Naive thymus-derived CD8-positive, alpha-beta T cell (primary cell): ENCODE data around the gene MRM2. TPM values are rescaled to one million over a fixed set of nuclear protein-coding genes. Genes with fewer than 3 reads are reported as not detected.

Experiments
- ATAC-seq, 2 donors: fragments of 150-1000 bp; cut with Tn5 transposase in 1 of 2; sonication (Bioruptor Pico), chemical (Tn5 transposase) in 1 of 2; 1 replicate in 1 of 2; 2 replicates in 1 of 2; pipeline ENCODE4 v1.10.0; 2021; ENCODE audit warnings: mild to moderate bottlenecking in 2 of 2, moderate library complexity in 2 of 2
- POLR2A ChIA-PET: fragments of 350-600 bp; sonication (Branson Sonifier 250); formaldehyde crosslinking; loops from one replicate; lab custom pipeline; 2021; ENCODE audit warnings: antibody characterized with exemption; lab: Charles Lee
- DNase-seq, 10 donors: peaks; one replicate each; pipeline versions ENCODE4 v3.0.0 to v3.0.0-alpha.2; 2020 to 2022
- H3K27ac Mint-ChIP-seq, 10 donors: one replicate each; pipeline ENCODE4 v1.8.0; 2020 to 2022; ENCODE audit warnings: mild to moderate bottlenecking in 10 of 10, mixed read lengths in 10 of 10, moderate library complexity in 4 of 10, inconsistent platforms in 1 of 10
- H3K27me3 Mint-ChIP-seq, 5 donors: one replicate each; pipeline ENCODE4 v1.8.0; 2021 to 2022; ENCODE audit warnings: mixed read lengths in 5 of 5
- H3K36me3 Mint-ChIP-seq, 3 donors: one replicate each; pipeline ENCODE4 v1.8.0; 2020 to 2022; ENCODE audit warnings: mixed read lengths in 3 of 3, mild to moderate bottlenecking in 2 of 3, inconsistent platforms in 1 of 3
- H3K4me1 Mint-ChIP-seq, 4 donors: one replicate each; pipeline ENCODE4 v1.8.0; 2021 to 2022; ENCODE audit warnings: mixed read lengths in 4 of 4
- H3K4me3 Mint-ChIP-seq, 10 donors: one replicate each; pipeline ENCODE4 v1.8.0; 2020 to 2022; ENCODE audit warnings: mild to moderate bottlenecking in 10 of 10, mixed read lengths in 10 of 10, moderate library complexity in 6 of 10, inconsistent platforms in 1 of 10
- H3K9me3 Mint-ChIP-seq, 9 donors: one replicate each; pipeline ENCODE4 v1.8.0; 2020 to 2022; ENCODE audit warnings: mixed read lengths in 9 of 9, mild to moderate bottlenecking in 3 of 9, inconsistent platforms in 1 of 9, moderate library complexity in 1 of 9
- polyA plus RNA-seq, 3 donors: library from polyadenylated mRNA; unstranded; fragments of 300-500 nt; fragmentation: Illumina TruSeq; gene quantifications; one replicate each; pipeline ENCODE4 v1.2.3, GENCODE V29; 2021
- total RNA-seq, 8 experiments: library from RNA in 2 of 8; stranded (reverse) in 2 of 8; gene quantifications; one replicate each; pipeline ENCODE4 v1.2.3 and lab custom pipeline; 2021 to 2026

Gene MRM2
- total and polyA plus RNA-seq, 5 experiments from 2014 or later, result 16.3 to 53.0 (median 31.8) TPM

DNA sequence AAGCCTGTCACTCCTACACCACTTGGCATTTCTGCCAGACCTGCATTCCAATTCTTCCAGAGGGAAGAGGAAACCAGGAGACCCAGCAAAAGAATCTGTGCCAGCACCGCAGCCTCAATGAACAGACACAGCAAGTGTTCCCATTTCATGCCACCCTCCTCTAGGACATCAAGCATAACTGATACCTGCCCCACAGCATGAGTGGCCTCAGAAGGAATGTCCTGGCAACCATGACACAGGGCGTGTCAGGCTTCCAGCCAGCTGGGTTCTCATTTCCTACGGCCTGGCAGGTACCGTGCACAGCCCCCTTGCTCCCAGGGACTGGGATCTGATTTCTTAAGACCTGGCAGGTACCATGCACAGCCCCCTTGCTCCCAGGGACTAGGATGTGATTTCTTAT, 17.1 kb downstream of the MRM2 start:
- Mint-ChIP-seq H3K27me3 (no peaks in the 10 kb centered on the region), H3K4me3 (no peak overlapping the region), H3K9me3 (no peaks in the 10 kb centered on the region), H3K27ac (no peak overlapping the region), H3K36me3 (peaks cover 3 to 56% (median 11%) of the 10 kb centered on the region in 3 donors), H3K4me1 (peaks cover 8 to 32% (median 13%) of the 10 kb centered on the region in 4 donors)
- no peak for DNase-seq
- POLR2A ChIA-PET, result no interaction called here
- ATAC-seq, result no peak

DNA sequence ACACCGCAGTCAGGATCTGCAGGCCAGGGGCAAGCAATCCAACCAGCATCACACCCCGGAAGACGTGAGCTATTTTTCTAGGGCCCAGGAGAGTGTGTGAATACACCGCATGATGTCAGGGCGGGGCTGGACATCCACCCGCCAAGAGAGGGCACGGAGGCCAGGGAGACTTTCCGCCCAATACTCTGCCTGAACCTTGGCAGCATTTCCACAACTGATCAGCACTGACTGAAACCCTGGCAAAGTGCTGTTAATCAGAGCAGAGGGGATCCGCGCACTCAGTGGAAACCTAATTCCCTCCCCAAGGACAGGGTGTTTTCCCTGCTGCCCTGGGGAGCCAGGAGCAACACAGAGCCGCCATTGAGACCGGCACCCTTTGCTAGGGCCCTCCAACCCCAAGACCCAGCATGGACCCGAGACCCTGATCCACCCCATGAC, 17.5 kb downstream of the MRM2 start:
- H3K4me1 Mint-ChIP-seq, result peaks cover 6 to 28% (median 9%) of the 10 kb centered on the region in 4 donors
- no peaks in the 10 kb centered on the region for H3K9me3 Mint-ChIP-seq

DNA sequence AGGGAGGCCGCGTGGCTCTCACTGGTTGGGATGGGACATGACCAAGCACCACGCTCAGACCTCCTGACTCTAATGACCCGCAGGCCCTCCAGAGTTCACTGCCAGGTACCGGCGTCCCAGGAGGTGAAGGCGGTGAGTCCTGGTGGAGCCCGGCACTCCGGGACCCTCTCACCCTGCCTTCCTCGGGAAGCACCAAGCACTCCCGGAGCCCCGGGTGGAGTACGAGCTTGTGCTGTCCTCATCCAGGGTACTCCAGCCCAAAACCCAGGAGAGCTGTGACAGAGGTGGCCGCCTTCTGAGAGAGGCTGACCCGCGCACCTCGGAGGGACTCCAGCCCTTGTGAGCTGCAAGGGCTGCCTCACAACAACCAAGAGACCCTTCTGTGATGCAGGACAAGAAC, 18.7 kb downstream of the MRM2 start:
- ATAC-seq (no peak), DNase-seq (no peak)
- Mint-ChIP-seq H3K4me1 (peaks cover 2 to 20% (median 6%) of the 10 kb centered on the region in 4 donors), H3K4me3 (no peak overlapping the region), H3K36me3 (peaks cover 3 to 49% (median 11%) of the 10 kb centered on the region in 3 donors), H3K27me3 (no peaks in the 10 kb centered on the region), H3K27ac (no peak overlapping the region), H3K9me3 (no peaks in the 10 kb centered on the region)
- POLR2A ChIA-PET, result interaction anchor here (0.6 kb wide), 1 partner anchor 85 kb away, joined by 3 read pairs; no protein-coding TSS in a partner anchor

More for the DNA sequence above, 17.5 kb downstream of the MRM2 start:
- ATAC-seq (no peak), DNase-seq (no peak)
- Mint-ChIP-seq H3K27me3 (no peaks in the 10 kb centered on the region), H3K4me3 (no peak overlapping the region), H3K27ac (peak overlapping the region in 1 of 10 donors; percentile 61), H3K36me3 (peaks cover 3 to 52% (median 11%) of the 10 kb centered on the region in 3 donors)
- POLR2A ChIA-PET, result no interaction called here

DNA sequence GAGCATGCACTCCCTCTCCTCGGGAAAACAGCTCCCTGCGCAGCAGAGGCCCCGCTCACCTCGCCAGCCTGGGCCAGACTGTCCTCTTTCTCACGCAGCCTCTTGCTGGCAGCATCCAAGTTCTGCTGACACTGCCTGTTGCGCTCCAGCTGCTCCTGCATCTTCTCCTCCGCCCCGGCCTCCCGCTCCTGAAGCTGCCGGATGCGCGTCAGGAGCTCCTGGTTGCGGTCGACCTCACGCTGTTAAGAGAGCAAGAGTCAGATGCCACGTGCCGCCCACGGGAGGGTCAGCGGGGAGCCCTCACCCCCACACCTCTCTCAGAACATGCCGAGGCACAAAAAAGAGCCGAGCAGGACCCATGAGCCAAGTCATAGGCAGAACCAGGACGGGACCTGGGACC, 19.5 kb downstream of the MRM2 start:
- Mint-ChIP-seq H3K36me3 (peaks cover 3 to 49% (median 15%) of the 10 kb centered on the region in 3 donors), H3K27ac (no peak overlapping the region), H3K27me3 (no peaks in the 10 kb centered on the region), H3K4me3 (no peak overlapping the region), H3K4me1 (peaks cover 2 to 15% (median 6%) of the 10 kb centered on the region in 4 donors), H3K9me3 (no peaks in the 10 kb centered on the region)
- POLR2A ChIA-PET, result no interaction called here
- ATAC-seq, result no peak
- no peak for DNase-seq

DNA sequence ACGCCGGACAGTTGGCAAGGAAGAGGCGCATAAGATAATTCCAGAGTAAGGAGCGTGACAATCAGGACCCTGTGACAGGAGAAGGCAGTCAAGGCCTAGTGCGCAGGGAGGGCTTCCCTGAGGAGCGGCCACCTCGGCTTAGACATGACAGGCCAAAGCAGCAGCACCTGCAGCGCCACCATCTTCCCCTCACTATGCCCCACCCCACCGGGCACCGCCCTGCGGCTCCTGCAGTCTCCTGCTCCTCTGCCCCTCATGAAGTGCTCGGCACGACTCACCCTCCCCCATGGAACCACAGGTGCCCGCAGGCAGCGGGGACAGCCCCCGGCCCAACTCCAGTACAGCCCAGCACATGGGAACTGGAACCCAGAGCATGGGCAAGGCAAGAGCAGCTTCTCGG, 21.1 kb downstream of the MRM2 start:
- POLR2A ChIA-PET, result no interaction called here
- no peak overlapping the region for H3K4me3 Mint-ChIP-seq
- no peak for DNase-seq
- peaks cover 0 to 11% (median 4%) of the 10 kb centered on the region in 4 donors for H3K4me1 Mint-ChIP-seq
- no peaks in the 10 kb centered on the region for H3K27me3 Mint-ChIP-seq
- H3K36me3 Mint-ChIP-seq, result peaks cover 1 to 52% (median 22%) of the 10 kb centered on the region in 3 donors
- H3K9me3 Mint-ChIP-seq, result no peaks in the 10 kb centered on the region
- ATAC-seq, result no peak
- H3K27ac Mint-ChIP-seq, result no peak overlapping the region

DNA sequence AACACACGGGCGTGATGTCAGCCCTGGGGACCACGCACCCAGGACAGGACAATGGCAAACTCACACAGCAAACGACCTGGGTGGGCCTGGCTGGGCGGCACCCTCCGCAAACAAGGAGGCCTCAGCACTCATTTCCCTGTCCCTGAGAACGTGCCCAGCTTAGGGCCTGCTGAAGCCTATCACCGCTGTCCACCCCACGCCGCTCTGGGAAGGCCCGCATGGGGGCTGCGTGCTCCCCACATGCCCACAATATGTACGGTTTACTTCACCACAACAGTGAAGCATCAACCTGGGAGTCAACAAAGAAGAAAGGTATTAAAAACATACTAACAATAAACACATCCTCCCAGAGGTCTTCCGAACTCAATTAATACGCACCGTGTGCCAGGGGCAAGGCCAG, 21.5 kb downstream of the MRM2 start:
- H3K4me3 Mint-ChIP-seq, result no peak overlapping the region
- H3K9me3 Mint-ChIP-seq, result no peaks in the 10 kb centered on the region
- POLR2A ChIA-PET, result no interaction called here
- H3K36me3 Mint-ChIP-seq, result peaks cover 0 to 52% (median 25%) of the 10 kb centered on the region in 3 donors
- H3K27me3 Mint-ChIP-seq, result no peaks in the 10 kb centered on the region
- no peak overlapping the region for H3K27ac Mint-ChIP-seq
- DNase-seq, result no peak
- no peak for ATAC-seq
- peaks cover 0 to 12% (median 2%) of the 10 kb centered on the region in 4 donors for H3K4me1 Mint-ChIP-seq

DNA sequence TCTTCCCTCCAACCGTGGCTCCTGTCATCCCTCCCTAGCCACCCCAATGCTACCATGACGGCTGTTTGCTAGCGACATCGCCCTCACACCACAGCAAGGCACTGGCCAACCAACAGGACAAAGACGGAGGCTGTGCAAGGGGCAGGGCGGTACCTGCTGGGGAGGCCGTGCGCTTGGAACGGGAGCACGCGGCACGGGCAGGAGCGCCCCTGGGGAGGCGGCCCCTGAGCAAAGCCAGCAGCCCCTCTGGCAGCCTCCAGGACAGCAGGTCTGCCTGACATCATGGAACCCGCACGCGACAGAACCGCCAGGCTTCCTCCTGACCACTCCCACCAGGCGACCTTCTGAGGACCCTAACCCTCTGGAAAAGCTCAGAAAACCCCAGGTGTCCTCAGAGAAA, 22.0 kb downstream of the MRM2 start:
- H3K27me3 Mint-ChIP-seq, result no peaks in the 10 kb centered on the region
- ATAC-seq (no peak), DNase-seq (no peak)
- H3K27ac Mint-ChIP-seq, result no peak overlapping the region
- H3K4me1 Mint-ChIP-seq, result peaks cover 0 to 13% (median 2%) of the 10 kb centered on the region in 4 donors
- no peak overlapping the region for H3K4me3 Mint-ChIP-seq
- POLR2A ChIA-PET, result no interaction called here
- peaks cover 0 to 55% (median 28%) of the 10 kb centered on the region in 3 donors for H3K36me3 Mint-ChIP-seq
- H3K9me3 Mint-ChIP-seq, result no peaks in the 10 kb centered on the region

DNA sequence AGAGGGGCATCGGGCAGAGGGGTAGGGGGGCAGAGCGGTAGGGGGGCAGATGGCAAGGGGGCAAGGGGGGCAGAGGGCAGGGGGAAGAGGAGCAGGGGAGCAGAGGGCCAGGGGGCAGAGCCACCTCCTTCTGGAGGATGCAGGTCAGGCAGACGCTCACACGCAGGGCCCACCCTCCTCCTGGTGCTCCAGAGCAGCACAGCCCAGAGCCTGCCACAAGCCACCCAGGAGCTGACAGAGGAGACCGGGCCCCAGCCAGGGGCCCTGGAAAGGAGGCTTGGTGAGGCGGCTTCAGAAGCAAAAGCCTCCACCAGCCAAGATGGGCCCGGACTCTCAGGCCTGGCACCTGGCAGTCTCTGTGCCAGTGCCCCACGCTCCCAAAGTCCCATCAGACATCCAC, 22.4 kb downstream of the MRM2 start:
- DNase-seq, result no peak
- no peaks in the 10 kb centered on the region for H3K27me3 Mint-ChIP-seq
- H3K27ac Mint-ChIP-seq, result no peak overlapping the region
- peaks cover 0 to 13% (median 2%) of the 10 kb centered on the region in 4 donors for H3K4me1 Mint-ChIP-seq
- POLR2A ChIA-PET, result no interaction called here
- no peak overlapping the region for H3K4me3 Mint-ChIP-seq
- H3K9me3 Mint-ChIP-seq, result no peaks in the 10 kb centered on the region
- ATAC-seq, result no peak
- peaks cover 0 to 55% (median 28%) of the 10 kb centered on the region in 3 donors for H3K36me3 Mint-ChIP-seq

DNA sequence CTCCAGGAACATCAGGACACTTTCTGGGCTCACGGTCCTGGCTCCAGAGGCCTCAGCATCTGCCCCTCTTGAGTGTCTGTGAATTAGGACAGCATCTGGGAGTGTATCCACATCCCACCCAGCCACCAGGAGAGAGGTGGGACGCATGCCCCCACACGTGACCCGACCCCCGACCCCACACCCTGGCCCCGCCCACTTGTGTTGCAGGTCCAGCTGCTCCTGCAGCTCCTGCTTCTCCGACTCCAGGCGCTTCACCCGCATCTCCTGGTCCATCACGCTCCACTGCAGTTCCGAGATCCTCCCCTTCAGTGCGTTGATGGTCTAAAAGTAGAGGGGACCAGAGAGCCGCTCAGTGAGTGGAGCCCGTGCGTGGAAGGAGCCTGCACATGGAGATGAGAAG, 22.9 kb downstream of the MRM2 start:
- DNase-seq, result no peak
- POLR2A ChIA-PET, result no interaction called here
- Mint-ChIP-seq H3K27ac (no peak overlapping the region), H3K4me1 (peaks cover 0 to 13% (median 1%) of the 10 kb centered on the region in 4 donors), H3K27me3 (no peaks in the 10 kb centered on the region), H3K4me3 (no peak overlapping the region), H3K36me3 (peaks cover 0 to 53% (median 29%) of the 10 kb centered on the region in 3 donors), H3K9me3 (no peaks in the 10 kb centered on the region)
- ATAC-seq, result no peak

DNA sequence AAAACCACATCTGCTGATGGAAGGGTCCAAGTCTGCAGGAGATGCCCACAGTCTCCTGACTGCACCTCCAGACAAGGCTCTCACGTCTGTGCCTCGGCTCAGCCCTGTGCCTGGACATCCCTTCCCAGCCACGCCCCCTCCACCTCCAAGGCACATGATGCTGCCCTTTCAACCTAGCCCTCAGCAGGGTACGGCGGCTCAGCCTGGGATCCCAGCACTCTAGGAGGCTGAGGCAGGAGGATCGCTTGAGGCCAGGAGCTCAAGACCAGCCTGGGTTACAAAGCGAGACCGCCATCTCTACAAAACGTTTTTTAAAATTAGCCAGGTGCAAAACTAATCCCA, 23.6 kb downstream of the MRM2 start:
- Mint-ChIP-seq H3K9me3 (no peaks in the 10 kb centered on the region), H3K27ac (no peak overlapping the region)
- DNase-seq, result no peak

DNA sequence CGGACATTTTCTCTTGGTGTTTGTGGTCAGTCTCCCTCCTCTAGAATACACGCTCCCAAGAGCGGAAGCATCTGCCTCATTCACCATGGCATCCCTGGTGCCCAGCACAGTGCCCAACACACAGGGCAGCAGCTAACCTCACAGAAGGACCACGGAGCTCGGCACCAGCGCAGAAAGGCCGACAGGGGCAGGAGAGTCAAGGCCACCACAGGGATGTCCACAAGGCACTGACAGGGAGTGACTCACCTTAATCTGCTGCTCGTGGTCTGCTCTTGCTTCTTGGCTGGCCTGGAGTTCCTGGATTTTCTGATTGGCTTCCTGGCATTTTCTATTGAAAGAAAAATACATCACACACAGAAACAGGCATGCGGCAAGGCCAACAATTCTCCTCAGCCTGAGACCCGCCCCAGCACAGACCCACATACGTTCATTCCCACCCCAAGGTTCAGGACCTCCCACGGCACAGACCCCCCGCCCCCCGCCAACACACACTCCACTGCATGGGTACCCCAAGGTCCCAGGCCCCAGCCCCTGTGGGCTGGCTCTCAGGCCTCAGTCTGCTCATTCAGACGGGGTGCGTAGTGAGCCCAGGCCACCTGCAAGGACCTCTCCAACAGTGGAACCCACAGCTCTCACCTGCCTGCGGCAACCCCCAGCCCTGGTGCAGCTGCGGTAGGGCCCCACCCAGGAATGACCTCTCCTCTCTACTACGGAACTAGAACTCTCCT, 24.1 kb downstream of the MRM2 start:
- POLR2A ChIA-PET, result no interaction called here
- no peak overlapping the region for H3K4me3 Mint-ChIP-seq
- no peak overlapping the region for H3K27ac Mint-ChIP-seq
- no peaks in the 10 kb centered on the region for H3K27me3 Mint-ChIP-seq
- H3K4me1 Mint-ChIP-seq, result peaks cover 0 to 13% (median 2%) of the 10 kb centered on the region in 4 donors
- DNase-seq (no peak), ATAC-seq (no peak)
- peaks cover 0 to 63% (median 33%) of the 10 kb centered on the region in 3 donors for H3K36me3 Mint-ChIP-seq
- H3K9me3 Mint-ChIP-seq, result no peaks in the 10 kb centered on the region

More for the DNA sequence above, 23.6 kb downstream of the MRM2 start:
- ATAC-seq, result no peak
- peaks cover 0 to 13% (median 2%) of the 10 kb centered on the region in 4 donors for H3K4me1 Mint-ChIP-seq
- no peaks in the 10 kb centered on the region for H3K27me3 Mint-ChIP-seq
- no peak overlapping the region for H3K4me3 Mint-ChIP-seq
- H3K36me3 Mint-ChIP-seq, result peaks cover 0 to 58% (median 31%) of the 10 kb centered on the region in 3 donors
- POLR2A ChIA-PET, result no interaction called here

DNA sequence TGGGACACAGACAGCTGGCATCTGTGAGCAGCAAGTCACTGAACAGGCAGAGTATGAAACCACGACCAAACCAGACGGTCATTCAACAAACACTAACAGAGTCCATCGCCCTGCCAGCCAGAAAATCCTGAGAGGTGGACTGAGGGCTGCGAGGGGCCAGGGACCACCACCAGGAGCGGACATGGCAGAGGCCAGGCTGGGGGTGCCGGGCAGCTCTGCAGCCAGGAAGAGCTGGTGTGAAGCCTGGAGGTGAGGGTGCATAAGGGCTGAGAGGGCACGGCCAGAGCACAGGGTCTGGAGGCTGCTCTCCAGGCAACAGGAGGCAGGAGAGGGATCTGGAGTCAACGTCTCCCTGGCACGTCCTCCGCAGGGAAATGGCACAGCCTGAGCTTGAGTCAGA, 24.8 kb downstream of the MRM2 start:
- DNase-seq (no peak), ATAC-seq (no peak)
- Mint-ChIP-seq H3K27ac (no peak overlapping the region), H3K4me3 (no peak overlapping the region), H3K36me3 (peaks cover 0 to 65% (median 40%) of the 10 kb centered on the region in 3 donors), H3K27me3 (no peaks in the 10 kb centered on the region), H3K9me3 (no peaks in the 10 kb centered on the region), H3K4me1 (peaks cover 0 to 9% (median 2%) of the 10 kb centered on the region in 4 donors)
- POLR2A ChIA-PET, result no interaction called here

DNA sequence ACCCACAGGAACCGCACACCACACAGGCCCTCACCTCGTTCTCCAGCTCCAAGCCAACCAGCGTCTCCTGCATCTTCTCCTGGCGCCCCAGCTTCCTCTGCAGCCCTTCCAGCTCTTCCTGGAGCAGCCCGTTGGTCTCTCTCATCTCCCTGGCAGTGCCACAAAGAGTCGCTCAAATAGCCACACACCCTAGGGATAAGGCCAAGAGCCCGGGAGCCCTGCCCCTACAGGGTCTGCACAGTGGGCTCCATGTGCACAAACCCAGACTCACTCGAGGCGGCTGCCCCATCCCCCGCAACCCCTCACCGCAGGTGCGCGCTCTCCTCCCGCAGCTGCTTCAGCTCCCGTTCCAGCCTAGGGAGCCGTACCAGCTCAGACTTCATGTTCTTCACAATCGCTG, 26.2 kb downstream of the MRM2 start:
- POLR2A ChIA-PET, result interaction anchor here (1.2 kb wide), 1 partner anchor 17 kb away, joined by 3 read pairs; the partner anchor contains the start of gene MAD1L1
- Mint-ChIP-seq H3K36me3 (peaks cover 0 to 70% (median 37%) of the 10 kb centered on the region in 3 donors), H3K27ac (peak overlapping the region in 3 of 10 donors; percentile 37 to 90 (median 59)), H3K4me1 (peaks cover 0 to 7% (median 2%) of the 10 kb centered on the region in 4 donors), H3K27me3 (no peaks in the 10 kb centered on the region), H3K9me3 (no peaks in the 10 kb centered on the region), H3K4me3 (no peak overlapping the region)
- no peak for DNase-seq
- ATAC-seq, result no peak
